IPS-15b (cell line): ENCODE results near the gene C6orf15.

Source experiments
- H3K27me3 ChIP-seq: one replicate; pipeline ENCODE4 v1.6.1; 2013; ENCODE audit warnings: low read length; ENCODE audit not compliant: control insufficient read depth, insufficient read depth
- H3K36me3 ChIP-seq: one replicate; pipeline ENCODE4 v1.6.1; 2013; ENCODE audit warnings: low read length; ENCODE audit not compliant: control insufficient read depth, insufficient read depth
- H3K4me1 ChIP-seq: one replicate; pipeline ENCODE4 v1.6.1; 2013; ENCODE audit warnings: mild to moderate bottlenecking, low read length; ENCODE audit not compliant: control insufficient read depth, insufficient read depth
- H3K4me3 ChIP-seq: one replicate; pipeline ENCODE4 v1.5.1; 2013; ENCODE audit warnings: low read depth, low read length
- H3K9ac ChIP-seq: one replicate; pipeline ENCODE4 v1.6.1; 2013; ENCODE audit warnings: low read depth, mild to moderate bottlenecking, low read length
- H3K9me3 ChIP-seq: one replicate; pipeline ENCODE4 v1.6.1; 2013; ENCODE audit warnings: mild to moderate bottlenecking, low read length; ENCODE audit not compliant: control insufficient read depth, insufficient read depth

Gene C6orf15

DNA sequence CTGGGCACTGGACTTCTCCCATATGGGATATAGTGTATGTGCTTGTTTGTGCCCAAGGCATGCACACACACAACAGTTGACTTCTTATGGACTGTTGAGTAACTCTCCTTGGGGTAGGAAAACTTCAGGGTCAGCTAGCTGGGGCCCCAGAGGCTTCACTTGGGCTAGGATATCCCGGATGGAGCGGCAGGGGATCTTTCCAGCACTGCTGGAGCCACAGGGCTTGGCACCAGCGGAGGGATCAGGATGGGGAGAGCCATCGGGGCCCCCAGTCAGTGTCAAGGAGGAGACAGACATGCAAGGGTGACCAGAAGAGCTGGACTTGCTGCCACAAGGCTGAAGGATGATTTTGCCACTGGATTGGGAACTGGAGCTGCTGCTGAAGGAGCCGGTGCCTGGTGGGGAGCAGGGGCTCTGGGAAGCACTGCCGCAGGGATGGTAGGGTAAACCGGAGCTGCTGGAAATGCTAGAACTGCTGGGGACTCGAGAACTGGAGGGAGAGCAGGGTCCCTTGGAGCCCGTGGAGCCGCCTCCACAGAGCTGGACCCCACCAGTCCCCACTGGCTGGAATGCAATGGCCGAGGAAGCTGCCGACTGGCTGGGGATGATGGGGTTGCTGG is 3.7 kb upstream of the C6orf15 start:
- peaks cover 7% of the 10 kb centered on the region for H3K27me3 ChIP-seq
- peaks cover 13% of the 10 kb centered on the region for H3K4me1 ChIP-seq

DNA sequence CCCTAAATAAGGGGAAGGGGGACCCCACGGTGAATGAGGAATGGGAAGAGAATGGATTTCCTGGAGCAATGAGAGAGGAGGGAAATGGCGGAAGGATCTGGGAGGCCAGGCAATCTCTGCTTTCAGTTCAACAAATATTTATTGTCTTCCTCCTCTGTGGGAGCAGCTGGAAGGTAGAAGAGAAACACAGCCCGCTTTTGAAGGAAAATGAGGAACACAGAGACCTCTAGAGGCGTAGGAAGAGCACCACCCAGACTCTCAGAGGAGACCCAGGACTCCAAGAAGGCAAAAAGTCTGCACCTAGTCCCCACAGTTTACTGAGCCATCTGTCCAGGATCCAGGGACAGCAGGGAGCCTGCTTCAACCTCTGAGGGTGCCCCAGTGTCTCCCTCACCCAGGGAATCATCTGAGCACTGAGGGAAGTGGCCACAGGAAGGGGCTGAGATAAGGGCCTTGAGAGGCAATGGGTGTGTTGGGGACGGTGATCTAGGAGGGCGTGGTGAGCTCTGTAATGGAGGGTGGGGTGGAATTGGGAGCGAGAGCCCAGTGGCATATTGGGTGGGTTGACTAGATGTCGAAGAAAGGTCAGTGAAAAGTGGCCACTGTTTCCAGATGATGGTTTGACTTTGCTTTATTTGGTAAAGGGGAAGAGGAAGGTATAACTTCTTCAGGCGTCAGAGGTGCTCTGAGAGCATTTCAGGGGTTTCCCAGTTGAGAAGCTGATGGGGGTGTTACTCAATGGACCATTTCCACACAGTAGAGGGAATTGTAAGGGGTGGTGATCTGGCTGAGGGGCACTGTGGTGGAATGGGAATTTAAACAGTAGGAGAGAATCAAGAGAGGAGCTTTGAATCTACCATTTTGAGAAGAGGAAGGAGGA is 2.8 kb upstream of the C6orf15 start:
- H3K9me3 ChIP-seq = no peaks in the 10 kb centered on the region
- peaks cover 10% of the 10 kb centered on the region for H3K27me3 ChIP-seq
- H3K36me3 ChIP-seq = peaks cover 2% of the 10 kb centered on the region
- peak overlapping the region; percentile 49 for H3K9ac ChIP-seq
- no peak overlapping the region for H3K4me3 ChIP-seq
- H3K4me1 ChIP-seq = peaks cover 13% of the 10 kb centered on the region

More for the DNA sequence above, 3.7 kb upstream of the C6orf15 start:
- no peak overlapping the region for H3K9ac ChIP-seq
- H3K36me3 ChIP-seq = peaks cover 2% of the 10 kb centered on the region
- H3K9me3 ChIP-seq = no peaks in the 10 kb centered on the region
- H3K4me3 ChIP-seq = no peak overlapping the region

GRCh38 chr6:31114541-31114878 is 2.1 kb upstream of the C6orf15 start, which contains the start of gene PSORS1C1:
TSS of gene PSORS1C1 (plus strand) at chr6:31114800. CDS start at chr6:31129633, 14,833 bp downstream.
- H3K9ac ChIP-seq = peak within 1 kb of the TSS; percentile 49
- H3K36me3 ChIP-seq = peaks cover 2% of the 10 kb centered on the region
- peaks cover 17% of the 10 kb centered on the region for H3K27me3 ChIP-seq
- no peaks in the 10 kb centered on the region for H3K9me3 ChIP-seq
- H3K4me3 ChIP-seq = peak within 1 kb of the TSS; percentile 27
- peaks cover 18% of the 10 kb centered on the region for H3K4me1 ChIP-seq

DNA sequence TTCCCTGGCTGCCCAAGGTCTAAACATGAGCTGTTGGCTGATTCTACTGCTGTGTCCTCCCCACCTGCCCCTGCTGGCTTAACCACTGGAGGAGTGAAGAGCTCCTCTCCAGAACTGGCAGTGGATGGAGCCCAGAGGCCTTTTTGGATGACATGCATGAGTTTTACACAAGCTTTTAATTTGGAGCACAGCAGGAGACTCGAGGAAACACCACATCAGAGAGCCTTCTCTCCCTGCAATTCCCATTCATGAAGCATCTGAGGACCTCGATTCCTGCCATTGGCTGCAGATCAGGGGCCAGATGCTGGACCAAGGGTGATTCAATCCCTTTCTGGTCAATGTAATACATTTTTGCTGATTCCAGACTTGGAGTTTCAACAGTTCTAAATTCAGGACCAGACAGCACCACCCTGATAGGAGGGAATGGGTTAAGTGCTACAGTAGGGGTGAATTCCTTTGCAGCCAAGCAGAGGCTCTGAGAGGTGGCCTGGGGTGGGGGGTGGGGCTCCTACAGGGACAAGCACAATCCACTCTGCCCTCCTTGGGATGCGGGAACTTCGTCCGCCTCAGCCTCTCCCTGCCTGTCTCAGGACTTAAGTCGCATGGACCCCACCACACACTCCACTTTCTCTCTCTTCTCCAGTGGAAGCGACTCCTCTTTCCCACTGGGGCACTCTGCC is 1.6 kb upstream of the C6orf15 start:
- no peaks in the 10 kb centered on the region for H3K9me3 ChIP-seq
- H3K36me3 ChIP-seq = peaks cover 2% of the 10 kb centered on the region
- H3K9ac ChIP-seq = no peak overlapping the region
- H3K27me3 ChIP-seq = peaks cover 17% of the 10 kb centered on the region
- H3K4me1 ChIP-seq = peaks cover 18% of the 10 kb centered on the region
- H3K4me3 ChIP-seq = peak overlapping the region; percentile 27

DNA sequence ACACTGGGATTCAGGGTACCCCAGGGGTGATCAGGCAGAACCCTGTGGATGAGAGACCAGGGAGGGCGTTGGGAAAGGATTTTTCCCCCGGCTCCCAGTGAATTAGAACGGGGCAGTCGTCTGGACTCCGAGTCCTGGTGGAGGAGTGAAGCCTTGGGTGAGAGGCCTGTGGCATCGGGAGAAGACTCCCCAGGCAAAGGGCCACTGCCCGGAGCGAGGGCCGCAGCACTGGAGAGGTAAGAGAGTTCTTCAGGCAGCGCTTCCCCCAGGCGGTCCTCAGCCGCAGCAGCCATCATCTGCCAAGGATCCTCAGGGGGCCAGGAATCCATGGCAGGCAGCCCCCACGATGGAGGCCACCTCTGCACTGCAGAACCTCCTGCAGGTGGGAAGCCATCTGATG is 663 bp downstream of the C6orf15 start:
- Histone ChIP-seq H3K27me3 (peaks cover 17% of the 10 kb centered on the region), H3K4me3 (no peak overlapping the region), H3K36me3 (no peaks in the 10 kb centered on the region), H3K9me3 (no peaks in the 10 kb centered on the region), H3K9ac (no peak overlapping the region), H3K4me1 (peaks cover 18% of the 10 kb centered on the region)

DNA sequence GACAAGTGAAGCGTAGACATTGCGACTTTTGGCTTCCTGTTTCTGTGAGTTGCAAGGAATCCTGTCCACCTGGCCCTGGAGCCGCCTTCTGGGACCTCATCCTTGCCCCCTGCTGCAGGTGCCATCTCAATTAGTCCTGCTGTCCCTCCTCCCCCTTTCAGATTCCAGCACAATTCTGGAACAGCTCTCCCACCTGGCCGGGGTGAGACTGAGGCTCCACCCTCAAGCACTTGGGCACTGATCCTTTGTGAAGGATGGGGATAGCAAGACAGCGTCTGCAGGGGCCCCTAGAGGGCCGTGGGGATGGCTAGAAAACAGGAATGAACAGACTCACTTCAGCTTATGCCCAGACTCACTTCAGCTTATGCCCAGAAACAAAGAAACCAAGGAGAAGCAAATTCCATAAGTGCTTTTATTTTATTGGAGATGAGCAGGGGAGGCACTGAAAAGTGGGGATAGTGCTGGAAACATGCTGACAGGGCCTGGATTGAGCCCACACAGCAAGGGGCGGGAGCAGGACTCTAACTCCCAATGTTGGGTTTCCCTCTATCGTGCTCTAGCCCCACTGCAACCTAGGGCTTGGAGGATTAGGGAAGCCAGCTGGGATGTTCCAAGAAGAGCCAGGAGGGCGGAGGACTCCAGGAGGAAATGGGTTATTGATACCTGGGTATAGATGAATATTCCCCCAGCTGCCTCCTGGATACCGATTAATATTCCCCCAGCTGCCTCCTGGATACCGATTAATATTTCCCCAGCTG is 1.4 kb downstream of the C6orf15 start:
- Histone ChIP-seq H3K9me3 (no peaks in the 10 kb centered on the region), H3K9ac (no peak overlapping the region), H3K27me3 (peaks cover 17% of the 10 kb centered on the region), H3K4me1 (peaks cover 18% of the 10 kb centered on the region), H3K4me3 (no peak overlapping the region), H3K36me3 (no peaks in the 10 kb centered on the region)

DNA sequence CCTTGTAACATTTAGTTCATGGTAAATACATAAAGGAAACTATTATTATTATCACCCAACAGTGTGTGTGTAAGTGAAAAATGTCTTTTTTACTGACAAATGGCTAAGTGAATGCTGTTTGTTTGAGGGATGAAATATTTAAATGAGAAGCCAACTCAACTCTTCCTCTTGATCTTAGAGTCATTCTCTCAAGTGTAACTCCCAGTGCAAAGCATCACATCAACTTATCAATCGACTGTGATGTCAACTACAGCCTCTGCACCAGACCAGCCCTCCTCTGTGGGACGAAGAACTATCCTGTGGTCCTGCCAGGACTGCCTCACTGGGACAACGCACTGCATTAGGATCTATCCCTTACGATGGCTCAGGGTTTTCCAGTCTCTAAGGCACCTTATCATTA is 5.3 kb downstream of the C6orf15 start:
- H3K4me3 ChIP-seq = no peak overlapping the region
- peaks cover 4% of the 10 kb centered on the region for H3K4me1 ChIP-seq
- peaks cover 10% of the 10 kb centered on the region for H3K27me3 ChIP-seq
- no peak overlapping the region for H3K9ac ChIP-seq
- no peaks in the 10 kb centered on the region for H3K9me3 ChIP-seq
- no peaks in the 10 kb centered on the region for H3K36me3 ChIP-seq

GRCh38 chr6:31103136-31103535 is 9.2 kb downstream of the C6orf15 start:
- H3K4me1 ChIP-seq = no peaks in the 10 kb centered on the region
- no peaks in the 10 kb centered on the region for H3K27me3 ChIP-seq
- H3K4me3 ChIP-seq = no peak overlapping the region
- H3K9ac ChIP-seq = no peak overlapping the region
- no peaks in the 10 kb centered on the region for H3K36me3 ChIP-seq
- H3K9me3 ChIP-seq = no peaks in the 10 kb centered on the region

DNA sequence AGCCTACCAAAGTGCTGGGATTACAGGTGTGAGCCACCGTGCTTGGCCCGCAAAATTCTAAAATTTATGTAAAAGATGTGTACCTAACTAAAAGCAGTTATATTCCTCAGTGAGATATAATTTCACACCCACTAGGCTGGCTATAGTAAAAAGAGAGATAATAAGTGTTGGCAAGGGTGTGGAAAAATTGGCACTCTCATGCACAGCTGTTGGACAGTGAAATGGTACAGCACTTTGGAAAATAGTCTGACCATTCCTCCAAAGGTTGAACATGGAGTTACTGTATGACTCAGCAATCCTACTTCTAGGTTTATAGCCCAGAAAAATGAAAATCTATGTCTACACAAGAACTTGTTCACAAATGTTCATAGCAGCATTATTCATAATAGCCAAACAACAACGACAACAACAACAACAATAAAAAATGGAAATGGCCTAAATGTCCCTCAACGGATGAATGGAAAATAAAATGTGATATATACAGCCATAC is 13.9 kb downstream of the C6orf15 start:
- no peaks in the 10 kb centered on the region for H3K9me3 ChIP-seq
- H3K4me3 ChIP-seq = no peak overlapping the region
- no peaks in the 10 kb centered on the region for H3K27me3 ChIP-seq
- H3K36me3 ChIP-seq = no peaks in the 10 kb centered on the region
- H3K9ac ChIP-seq = no peak overlapping the region
- no peaks in the 10 kb centered on the region for H3K4me1 ChIP-seq

- Histone ChIP-seq H3K36me3 (no peaks in the 10 kb centered on the region), H3K27me3 (no peaks in the 10 kb centered on the region), H3K4me1 (no peaks in the 10 kb centered on the region), H3K9me3 (no peaks in the 10 kb centered on the region), H3K4me3 (no peak overlapping the region), H3K9ac (no peak overlapping the region)
These were observed 15.7 kb downstream of the C6orf15 start for GRCh38 chr6:31096656-31097055.

GRCh38 chr6:31096215-31096614 is 16.2 kb downstream of the C6orf15 start:
- Histone ChIP-seq H3K4me3 (no peak overlapping the region), H3K4me1 (no peaks in the 10 kb centered on the region), H3K36me3 (no peaks in the 10 kb centered on the region)

More at GRCh38 chr6:31096215-31096614, 16.2 kb downstream of the C6orf15 start:
- H3K9me3 ChIP-seq = no peaks in the 10 kb centered on the region
- H3K9ac ChIP-seq = no peak overlapping the region
- H3K27me3 ChIP-seq = no peaks in the 10 kb centered on the region
